ENCODE data around the gene CPNE5.

- no peak for TF ChIP-seq TARDBP (IDR thresholded peaks at IDR 0.05)
- no peak for TF ChIP-seq FOXK2 (IDR thresholded peaks at IDR 0.05)
- TF ChIP-seq BHLHE40 (IDR thresholded peaks at IDR 0.05; ENCODE audit: borderline replicate concordance): no peak
- TF ChIP-seq SP1 (IDR thresholded peaks at IDR 0.05): no peak
- no peak for TF ChIP-seq ARNT (IDR thresholded peaks at IDR 0.05)
- no peak for TF ChIP-seq HDGF (IDR thresholded peaks at IDR 0.05; ENCODE audit: borderline replicate concordance)
Measured at GRCh38 chr6:36766399-36766945, 72.8 kb downstream of the CPNE5 start.
